ENCODE results near the gene ADAM29.
"Not testable (repeated sequence)": the region's sequence is repeated elsewhere in the genome, so short reads cannot be mapped to it uniquely, and the experiment has no call there.

The ADAM29 gene

DNA sequence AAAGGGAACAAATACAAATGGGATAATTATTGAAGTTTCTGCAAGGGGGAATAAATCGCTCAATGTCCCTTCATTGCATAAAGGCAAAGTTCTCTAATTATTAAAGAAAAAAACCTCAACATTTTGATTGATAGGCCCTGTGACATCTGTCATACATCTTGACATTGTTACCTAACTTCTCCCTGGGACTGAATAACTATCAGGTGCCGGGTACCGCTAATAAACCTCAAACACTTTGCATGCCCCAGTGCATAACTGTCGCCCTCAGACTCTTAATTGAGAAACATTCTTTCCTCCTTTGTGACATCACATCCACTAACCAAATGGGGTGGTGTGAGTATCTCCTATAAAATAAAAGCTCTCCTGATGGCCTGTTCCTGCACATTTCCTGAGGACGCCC, at the start of gene ADAM29:
TSS of gene ADAM29 (plus strand) at position 301 of the 400 bp plus-strand sequence. CDS start 57,168 bp downstream, outside the sequence.
- DNase-seq (ENCODE audit: low read depth in 2 of 2) = no peak

DNA sequence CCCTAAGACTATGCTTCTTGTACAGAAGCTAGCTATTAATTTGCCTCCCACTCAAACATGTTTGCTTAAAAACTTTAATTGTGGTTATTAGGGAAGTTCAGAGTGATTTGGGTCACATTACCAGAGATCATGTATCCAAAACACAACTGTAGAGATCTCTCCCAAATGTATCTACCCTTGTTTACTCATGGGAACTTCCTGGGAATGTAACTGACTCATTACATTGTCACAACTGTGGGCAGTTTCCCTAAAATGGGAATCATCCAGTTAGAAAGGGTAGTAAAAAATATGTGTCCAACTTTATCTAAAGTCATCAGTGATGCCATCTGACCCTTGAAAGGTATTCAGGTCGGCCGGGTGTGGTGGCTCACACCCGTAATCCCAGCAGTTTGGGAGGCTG, 48.8 kb upstream of the ADAM29 start:
- no peak for DNase-seq (ENCODE audit: low read depth in 2 of 2)

DNA sequence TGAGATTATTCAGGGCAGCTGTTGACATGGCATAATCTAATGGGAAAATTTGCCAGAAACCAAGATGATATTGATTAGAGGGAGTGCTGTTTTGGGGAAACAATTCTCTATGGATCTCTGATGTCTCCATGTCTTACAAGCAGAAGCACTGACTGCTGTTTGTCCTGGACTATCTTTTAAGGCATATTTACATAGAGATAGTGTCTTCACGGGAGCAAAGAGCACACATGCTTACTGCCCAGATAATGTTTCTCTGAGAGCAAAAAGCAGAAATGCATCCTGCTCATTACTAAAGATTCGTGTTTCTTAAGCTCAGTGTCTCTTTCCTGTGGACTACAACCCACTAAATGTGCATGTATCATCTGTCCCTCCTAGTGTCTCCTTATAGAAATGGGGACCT, 47.8 kb upstream of the ADAM29 start:
- DNase-seq (ENCODE audit: low read depth in 2 of 2) = no peak

DNA sequence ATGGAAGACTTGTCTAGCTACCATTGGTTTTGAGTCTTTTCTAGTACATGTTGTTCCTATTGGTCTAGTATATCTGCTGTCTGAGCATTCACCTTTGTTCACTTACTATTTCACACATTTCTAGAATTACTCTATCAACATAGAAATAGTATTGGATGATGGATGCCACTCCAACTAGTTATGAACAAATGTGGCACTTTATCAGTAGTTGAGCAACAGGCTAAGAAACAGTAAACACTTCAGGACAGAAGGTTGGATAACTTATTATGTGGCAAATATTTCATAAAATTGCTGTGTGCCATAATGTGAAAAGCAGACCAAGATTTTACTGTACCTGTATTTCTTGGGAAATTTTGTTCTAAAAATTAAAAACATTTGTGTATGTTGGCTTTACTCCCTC, 46.8 kb upstream of the ADAM29 start:
- no peak for DNase-seq (ENCODE audit: low read depth in 2 of 2)

DNA sequence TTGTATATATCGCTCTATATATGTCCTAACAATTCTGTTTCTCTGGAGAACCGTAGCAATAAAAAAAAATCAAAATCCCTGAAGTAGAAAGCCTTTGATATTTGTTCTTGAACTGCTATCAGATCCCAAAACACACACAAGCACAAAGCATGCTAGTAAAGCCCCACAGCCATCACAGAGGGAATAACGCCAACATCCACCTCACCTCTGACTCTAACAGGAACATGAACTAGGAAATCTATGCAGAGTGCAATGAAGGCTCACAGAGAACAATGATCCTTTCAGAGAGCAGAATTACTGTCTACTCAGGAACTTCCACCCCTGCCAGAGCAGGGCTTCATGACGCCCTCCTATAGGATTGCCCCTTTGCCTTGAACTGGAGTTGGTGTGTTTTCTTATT, 45.0 kb upstream of the ADAM29 start:
- not testable (repeated sequence) for DNase-seq (ENCODE audit: low read depth in 2 of 2)

DNA sequence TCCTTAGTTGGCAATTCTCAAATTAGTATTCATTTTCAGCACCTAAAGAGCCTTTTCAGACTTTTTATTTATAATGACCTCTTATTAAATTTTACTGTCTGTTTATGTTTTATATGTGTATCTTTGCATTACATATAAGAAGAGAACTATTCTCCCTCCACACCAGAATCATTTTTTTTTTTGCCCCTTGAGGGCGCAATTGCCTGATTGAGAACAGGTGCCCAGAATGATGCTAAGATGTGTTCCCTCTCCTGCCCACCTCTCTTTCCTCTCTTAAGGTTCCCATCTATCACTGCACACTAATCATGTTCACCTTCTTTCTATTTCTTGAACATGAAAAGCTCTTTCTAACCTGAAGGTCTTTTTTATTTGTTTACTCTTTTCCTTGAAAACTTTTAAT, 44.2 kb upstream of the ADAM29 start:
- no peak for DNase-seq (ENCODE audit: low read depth in 2 of 2)

DNA sequence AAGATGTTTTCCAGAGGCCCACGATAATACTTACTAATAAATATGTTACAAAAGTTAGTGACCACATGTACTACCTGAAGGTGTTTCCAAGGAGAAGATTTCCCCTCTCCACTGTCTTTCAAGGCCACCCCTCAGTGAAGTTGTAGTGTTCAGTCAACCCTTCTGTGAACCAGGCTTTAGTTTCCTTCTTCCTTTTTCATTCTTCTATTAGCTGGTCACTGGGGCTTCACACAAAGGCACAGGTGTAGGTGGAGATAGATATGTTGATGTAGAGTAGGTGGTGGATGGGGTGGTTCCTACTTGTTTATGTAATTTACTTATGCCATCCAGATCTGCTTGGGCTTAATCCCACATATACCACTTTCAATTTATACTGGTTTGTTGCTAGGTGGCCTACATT, 43.3 kb upstream of the ADAM29 start:
- DNase-seq (ENCODE audit: low read depth in 2 of 2) = no peak

DNA sequence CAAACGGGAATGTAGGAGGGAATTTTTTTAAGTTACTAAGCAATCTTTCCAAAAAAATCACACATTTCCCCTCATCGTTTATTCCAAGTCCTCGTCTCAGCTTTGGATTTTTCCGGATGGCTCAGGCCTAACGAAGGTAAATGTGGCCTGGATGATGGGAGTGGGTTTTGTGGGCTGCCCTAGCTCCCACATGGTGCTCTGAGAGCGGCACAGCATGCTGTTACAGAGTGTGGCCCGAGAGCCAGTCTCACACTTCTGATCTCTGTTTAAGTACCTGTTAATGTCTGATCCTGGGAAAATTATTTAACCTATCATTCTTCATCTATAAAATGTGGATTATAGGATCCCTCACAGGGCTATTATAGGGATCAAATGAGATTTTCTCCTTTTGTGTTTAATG, 38.2 kb upstream of the ADAM29 start:
- DNase-seq (ENCODE audit: low read depth in 2 of 2) = no peak

DNA sequence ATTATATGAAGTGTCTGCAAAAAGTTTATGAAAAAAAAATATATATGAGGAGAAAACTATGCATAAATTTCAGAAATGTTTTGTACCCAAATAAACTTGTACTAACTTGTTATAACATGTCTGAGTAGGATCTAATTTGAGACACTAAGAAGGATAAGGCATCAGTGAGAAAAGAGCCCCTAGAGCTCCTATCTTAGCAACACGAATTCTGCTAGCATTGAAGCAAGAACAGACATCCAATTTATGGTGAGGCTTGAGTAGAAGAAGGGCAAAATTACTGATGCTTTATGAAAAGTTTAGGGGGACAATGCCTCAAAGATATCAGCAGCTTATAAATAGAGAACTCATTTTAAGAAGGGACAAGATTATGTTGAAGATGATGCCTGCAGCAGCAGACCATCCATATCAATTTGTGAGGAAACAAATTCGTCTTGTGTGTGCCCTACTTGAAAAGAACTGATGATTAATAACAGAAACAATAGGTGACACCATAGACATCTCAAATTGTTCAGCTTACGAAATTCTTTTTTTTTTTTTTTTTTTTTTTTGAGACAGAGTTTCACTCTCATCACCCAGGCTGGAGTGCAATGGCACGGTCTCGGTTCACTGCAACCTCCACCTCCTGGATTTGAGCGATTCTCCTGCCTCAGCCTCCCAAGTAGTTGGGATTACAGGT, 35.7 kb upstream of the ADAM29 start:
- DNase-seq (ENCODE audit: low read depth in 2 of 2) = no peak

DNA sequence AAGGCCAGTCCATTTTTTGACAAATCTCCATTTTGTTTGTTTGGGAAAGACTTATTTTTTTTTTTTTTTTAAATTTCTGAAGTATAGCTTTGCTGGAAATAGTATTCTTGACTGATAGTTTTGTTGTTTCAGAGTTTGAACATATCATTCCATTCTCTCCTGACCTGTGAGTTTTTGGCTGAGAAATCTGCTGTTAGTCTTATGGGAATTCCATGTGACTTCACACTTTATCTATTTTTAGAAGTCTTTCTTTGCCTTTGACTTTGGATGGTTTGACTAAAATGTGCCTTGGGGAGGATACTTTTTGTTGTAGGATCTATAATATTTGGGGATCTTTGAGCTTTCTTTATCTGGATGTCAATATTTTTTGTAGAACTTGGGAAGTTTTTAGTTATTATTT, 10.7 kb upstream of the ADAM29 start:
- no peak for DNase-seq (ENCODE audit: low read depth in 2 of 2)

DNA sequence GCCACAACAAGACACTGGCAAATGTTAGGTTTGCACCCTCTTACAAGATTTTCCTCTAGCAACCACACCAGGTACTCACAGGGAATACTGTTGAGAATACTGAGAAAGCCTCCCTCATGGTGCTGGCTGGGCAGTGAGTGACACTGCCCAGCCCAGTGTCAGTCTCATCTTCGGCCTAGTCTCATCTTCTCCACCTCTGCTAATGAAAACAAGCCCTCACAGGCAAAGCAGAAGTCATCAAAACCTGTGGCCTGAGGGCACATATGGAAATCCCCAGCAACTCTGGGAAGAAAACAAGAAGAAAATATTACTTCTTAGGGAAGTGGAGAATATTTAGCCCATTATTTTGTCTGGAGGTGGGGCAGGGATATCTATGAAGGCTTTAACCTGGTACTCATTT, 7.9 kb upstream of the ADAM29 start:
- DNase-seq (ENCODE audit: low read depth in 2 of 2) = no peak

DNA sequence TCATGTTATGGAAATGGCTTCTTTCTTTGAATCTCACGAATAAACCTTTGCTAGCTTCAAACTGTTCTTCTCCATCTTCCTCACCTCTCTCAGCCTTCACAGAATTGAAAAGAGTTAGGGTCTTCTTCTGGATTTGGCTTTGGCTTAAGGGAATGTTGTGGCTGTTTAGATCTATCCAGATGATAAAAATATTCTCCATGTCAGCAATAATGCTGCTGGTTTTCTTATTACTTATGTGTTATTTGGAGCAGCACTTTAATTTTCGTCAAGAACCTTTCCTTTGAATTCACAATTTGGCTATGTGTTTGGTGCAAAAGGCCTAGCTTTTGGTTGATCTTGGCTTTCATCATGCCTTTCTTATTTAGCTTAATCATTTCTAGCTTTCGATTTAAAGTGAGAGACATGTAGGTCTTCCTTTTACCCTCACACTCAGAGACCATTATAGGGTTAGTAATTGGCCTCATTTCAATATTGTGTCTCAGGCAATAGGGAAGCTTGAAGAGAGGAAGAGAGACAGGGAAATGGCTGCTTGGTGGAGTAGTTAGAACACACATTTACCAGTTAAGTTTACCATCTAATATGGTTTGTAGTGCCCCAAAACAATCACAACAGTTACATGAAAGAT, 5.1 kb upstream of the ADAM29 start:
- no peak for DNase-seq (ENCODE audit: low read depth in 2 of 2)

DNA sequence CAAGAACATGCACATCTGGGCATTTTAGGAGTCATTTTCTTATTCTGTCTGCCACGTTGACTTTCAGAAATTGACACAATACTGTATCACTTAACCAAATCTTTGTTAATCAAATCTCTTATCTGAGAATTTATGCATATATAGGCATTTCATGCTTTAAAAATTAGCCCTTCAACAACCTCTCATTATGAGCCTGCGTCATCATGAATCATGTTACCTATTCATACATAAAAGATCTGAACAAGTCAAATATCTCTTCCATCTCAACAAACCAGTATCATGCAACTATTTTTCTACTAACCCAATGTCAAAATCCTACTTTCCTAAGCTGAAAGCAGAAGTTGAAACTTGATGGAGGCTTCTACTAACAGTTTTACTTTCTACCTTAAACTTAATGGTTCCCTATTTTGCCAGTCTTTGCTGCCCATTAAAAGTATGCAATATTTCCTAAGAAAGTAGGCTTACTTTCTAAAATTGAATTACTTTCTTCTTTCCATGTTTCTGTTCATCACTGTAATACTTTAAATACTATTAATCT, 1.8 kb downstream of the ADAM29 start:
- DNase-seq (ENCODE audit: low read depth in 2 of 2) = no peak

DNA sequence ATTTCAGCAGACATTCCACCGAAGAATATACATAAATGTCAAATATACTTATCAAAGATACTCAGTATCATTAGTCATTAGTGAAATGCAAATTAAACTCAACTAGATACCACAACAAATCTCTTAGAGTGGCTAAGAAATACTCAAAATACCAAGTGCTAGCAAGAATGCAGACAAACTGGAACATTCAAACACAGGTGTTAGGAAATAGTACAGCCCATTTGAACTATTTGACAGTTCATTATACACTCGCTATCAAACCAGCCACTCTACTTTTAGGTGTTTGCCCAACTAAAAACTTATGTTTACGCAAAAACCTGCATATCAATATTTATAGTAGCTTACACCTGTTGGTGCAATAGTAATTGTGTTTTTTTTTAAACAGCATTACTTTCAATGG, 8.8 kb downstream of the ADAM29 start:
- DNase-seq (ENCODE audit: low read depth in 2 of 2) = no peak

DNA sequence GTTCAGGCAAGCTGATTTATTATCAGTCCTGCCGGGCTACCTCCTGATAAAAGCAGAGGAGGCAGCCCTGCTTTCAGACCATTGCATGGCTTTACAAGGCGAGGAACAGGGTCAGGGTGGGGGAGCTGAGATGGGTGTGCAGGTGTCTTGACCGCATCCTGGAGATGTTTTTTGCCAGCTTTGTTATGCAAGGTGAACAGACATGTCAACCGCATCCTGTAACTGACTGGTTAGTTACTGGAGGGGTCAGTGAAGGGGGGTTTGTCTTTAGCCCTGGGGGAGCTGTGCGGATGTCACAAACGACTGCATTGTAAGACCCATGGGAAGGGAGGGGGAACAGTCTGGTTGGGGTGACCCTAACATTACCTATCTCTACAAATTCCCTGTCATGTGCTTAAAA, 10.0 kb downstream of the ADAM29 start:
- DNase-seq (ENCODE audit: low read depth in 2 of 2) = no peak

DNA sequence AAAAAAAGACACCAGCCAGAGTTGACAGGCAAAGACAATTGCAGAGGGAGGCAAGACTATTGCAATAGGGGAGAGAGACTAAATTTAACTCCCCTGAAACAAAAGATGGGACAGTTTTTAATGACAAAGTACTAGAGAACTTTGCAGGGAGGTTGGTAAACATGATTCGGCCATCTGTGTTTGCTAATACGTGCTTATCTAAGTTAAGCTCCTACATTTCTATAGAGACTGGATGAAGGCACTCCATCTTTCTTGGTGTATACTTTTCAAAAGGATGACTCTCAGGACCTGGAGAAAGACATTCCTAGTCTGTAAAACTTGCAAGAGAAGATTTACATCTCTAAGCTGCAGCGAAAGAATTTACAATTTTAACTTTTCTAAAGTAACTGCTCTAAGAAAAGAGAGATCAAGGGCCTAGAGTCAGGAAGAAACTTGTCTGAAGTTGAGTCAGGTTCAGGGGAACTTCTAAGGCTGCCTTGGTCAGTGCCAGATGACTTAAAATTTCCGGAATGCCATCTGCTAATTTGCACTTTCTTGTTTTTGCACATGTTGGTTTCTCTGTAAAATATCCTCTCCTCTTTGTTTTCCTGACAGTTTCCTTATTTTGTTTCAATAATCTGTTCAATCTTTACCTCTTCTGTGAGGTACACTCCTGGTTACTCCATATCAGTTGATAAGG, 10.6 kb downstream of the ADAM29 start:
- DNase-seq (ENCODE audit: low read depth in 2 of 2) = no peak

DNA sequence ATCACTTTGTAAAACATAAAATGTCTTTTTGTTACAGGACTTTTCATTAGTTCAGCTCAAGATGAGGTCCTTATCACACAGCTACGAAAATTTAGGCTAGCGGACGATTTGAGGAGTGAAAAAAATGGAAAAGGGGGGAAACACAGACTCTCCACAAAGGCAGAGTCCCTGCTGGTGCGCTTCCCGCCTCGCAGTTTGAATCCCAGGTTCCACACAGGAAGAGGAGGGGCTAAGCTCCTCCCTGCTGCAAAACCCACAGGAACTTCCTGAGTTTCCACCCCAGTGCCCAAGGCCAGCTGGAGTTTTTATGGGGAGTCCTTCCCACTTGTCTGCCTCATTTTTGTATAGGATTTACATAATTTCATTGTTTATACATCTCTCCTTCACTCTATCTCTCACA, 11.2 kb downstream of the ADAM29 start:
- no peak for DNase-seq (ENCODE audit: low read depth in 2 of 2)

DNA sequence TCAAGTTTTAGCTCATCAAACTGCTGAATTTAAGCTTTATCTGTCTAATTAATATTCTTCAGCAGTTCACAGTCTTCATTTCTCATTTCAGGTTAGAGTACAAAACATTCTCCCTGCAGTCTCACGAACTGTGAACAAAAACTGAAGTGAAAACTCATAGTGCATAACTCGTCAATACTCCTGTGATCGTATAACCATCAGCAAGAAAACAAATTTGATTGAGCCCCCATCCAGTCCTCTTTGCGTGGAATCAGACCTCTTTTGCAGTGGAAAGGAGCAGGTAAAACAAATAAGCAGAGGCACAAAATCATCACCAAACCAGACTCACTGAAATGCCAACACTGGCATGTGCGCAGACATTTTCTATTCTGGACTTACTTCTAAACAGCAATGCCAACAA, 12.7 kb downstream of the ADAM29 start:
- DNase-seq (ENCODE audit: low read depth in 2 of 2) = no peak

DNA sequence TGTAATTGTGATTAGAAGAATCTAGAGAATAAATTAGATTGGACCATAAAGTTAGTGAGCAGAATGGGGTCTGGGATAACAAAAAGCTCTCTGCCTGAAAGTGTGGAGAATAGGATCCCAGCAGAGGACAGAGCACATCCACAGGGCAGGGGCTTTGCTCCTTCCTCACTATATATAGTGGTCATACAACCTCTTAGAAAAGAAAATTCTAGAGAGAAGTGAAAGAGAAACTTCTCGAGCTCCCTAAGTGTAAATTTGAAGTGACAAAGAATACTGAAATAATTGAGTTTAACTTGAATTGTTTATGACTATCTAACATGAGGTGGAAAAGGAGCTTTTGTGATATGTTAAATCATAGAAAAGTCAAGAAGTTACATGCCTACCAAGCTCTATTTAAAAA, 14.9 kb downstream of the ADAM29 start:
- DNase-seq (ENCODE audit: low read depth in 2 of 2) = no peak

DNA sequence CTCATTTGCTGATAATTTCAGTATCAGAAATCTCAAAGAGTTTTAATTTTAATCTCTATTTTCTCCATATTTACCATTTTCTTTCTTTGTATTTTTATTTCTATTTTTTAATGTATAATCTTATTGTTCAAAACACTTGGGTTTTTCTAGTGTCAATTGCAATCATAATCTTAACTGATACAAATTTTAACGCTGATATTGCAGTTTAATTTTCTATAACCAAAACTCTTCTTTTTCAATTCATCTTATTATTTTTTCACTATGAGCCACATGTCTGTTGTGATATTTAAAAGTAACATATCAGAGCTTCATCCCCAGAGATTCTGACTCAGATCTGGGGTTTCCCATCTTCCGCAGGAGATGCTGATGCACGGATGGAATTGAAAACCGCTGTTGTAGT, 16.2 kb downstream of the ADAM29 start:
- no peak for DNase-seq (ENCODE audit: low read depth in 2 of 2)

DNA sequence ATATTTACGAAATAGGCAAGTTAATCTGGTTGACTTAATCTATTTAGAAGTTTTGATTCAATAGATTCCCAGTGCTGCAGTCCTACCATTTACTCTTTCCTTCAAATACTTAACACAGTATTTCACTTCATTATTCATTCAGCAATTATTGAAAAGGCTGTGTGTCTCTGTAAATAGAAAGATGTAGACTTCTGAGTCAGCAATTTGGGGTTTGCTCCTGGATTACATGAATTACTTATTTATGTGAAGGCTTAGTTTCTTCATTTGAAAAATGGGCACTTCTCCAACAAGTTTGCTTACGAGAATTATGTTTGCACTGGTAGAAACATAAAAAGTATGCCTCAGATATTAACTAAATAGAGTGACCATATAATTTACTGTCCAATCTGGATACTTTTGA, 17.4 kb downstream of the ADAM29 start:
- no peak for DNase-seq (ENCODE audit: low read depth in 2 of 2)

DNA sequence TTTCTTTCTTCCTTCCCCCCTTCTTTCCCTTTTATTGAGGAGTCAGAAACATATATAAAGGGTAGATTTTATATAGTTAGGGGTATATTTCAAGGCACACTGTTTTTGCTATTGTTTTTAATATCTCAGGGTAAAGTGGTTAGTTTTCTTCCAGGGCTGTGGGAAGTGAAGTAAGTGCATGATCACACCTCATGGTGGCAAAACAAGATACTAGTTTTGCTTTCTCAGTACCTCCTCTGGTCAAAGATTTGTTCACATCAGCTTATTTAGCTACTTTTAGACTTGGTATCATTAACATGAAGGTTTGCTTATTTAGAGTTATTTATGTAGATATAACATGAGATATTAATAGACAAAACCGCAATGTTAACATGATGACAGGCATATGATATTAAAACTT, 21.8 kb downstream of the ADAM29 start:
- DNase-seq (ENCODE audit: low read depth in 2 of 2) = no peak

DNA sequence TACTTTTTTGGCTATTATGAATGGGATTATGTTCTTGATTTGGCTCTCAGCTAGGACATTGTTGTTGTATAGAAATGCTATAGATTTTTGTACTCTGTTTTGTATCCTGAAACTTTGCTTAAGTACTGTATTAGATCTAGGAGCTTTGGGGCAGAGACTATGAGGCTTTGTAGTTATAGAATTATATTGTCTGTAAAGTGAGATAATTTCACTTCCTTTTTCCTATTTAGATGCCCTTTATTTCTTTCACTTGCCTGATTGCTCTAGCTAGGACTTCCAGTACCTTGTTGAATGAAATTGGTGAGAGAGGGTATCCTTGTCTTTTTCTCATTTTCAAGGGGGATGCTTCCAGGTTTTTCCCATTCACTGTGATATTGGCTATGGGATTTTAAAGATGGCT, 28.1 kb downstream of the ADAM29 start:
- DNase-seq (ENCODE audit: low read depth in 2 of 2) = no peak

All from activated CD4-positive, alpha-beta T cell treated with anti-CD3 and anti-CD28 coated beads for 24 hours (primary cell).